Aorta (tissue), 5 donors: ENCODE data around the gene CPE. TPM values are rescaled to one million over a fixed set of nuclear protein-coding genes. Genes with fewer than 3 reads are reported as not detected.

ENCODE experiments used
- ATAC-seq: fragments of 200-7000 bp; cut with Tn5 transposase; one replicate; pipeline ENCODE4 v1.9.1; 2022; ENCODE audit warnings: moderate library complexity; ENCODE audit not compliant: low FRiP score
- DNase-seq, 2 donors: peaks; one replicate each; pipeline ENCODE4 v3.0.0-alpha.2; 2020
- H3K27ac ChIP-seq, 2 donors: one replicate each; pipeline ENCODE4 v1.5.1; 2013; ENCODE audit warnings: low read length in 2 of 2, mild to moderate bottlenecking in 2 of 2, moderate library complexity in 2 of 2, control low read depth in 1 of 2, inconsistent platforms in 1 of 2, low read depth in 1 of 2
- H3K27me3 ChIP-seq, 2 donors: one replicate each; pipeline ENCODE4 v1.6.1; 2013; ENCODE audit warnings: control low read depth in 1 of 2, low read length in 1 of 2, mild to moderate bottlenecking in 1 of 2, moderate library complexity in 1 of 2; ENCODE audit not compliant: insufficient read depth in 2 of 2, control insufficient read depth in 1 of 2
- H3K36me3 ChIP-seq, 2 donors: one replicate each; pipeline ENCODE4 v1.6.1; 2013; ENCODE audit warnings: control low read depth in 1 of 2, low read length in 1 of 2, mild to moderate bottlenecking in 1 of 2; ENCODE audit not compliant: insufficient read depth in 2 of 2, control insufficient read depth in 1 of 2
- H3K4me1 ChIP-seq, 2 donors: one replicate each; pipeline ENCODE4 v1.6.1; 2013; ENCODE audit warnings: low read length in 2 of 2, control low read depth in 1 of 2, mild to moderate bottlenecking in 1 of 2, moderate library complexity in 1 of 2; ENCODE audit not compliant: insufficient read depth in 2 of 2, control insufficient read depth in 1 of 2
- H3K4me3 ChIP-seq, 2 donors: one replicate each; pipeline ENCODE4 v1.5.1; 2013; ENCODE audit warnings: low read length in 2 of 2, control low read depth in 1 of 2, mild to moderate bottlenecking in 1 of 2
- H3K9me3 ChIP-seq: one replicate; pipeline ENCODE4 v1.6.1; 2013; ENCODE audit warnings: mild to moderate bottlenecking, low read length; ENCODE audit not compliant: control insufficient read depth
- WGBS, 2 donors: extraction: QIAGEN DNeasy Blood & Tissue Kit; methylation state at CpG; one replicate each; pipeline ENCODE4 v1.1.7; 2013; 5-methylcytosine and 5-hydroxymethylcytosine counted together
- intact Hi-C, 2 donors: fragments of 100-400 bp; cut with DNase I; formaldehyde crosslinking; loops; one replicate each; pipeline versions ENCODE4 v1.14.2 to v1.15.0; 2022
- polyA plus RNA-seq, 2 donors: library from polyadenylated mRNA; stranded (reverse); fragments of 200-250 nt; gene quantifications; one replicate each; pipeline ENCODE4 v1.2.3, GENCODE V29; 2013
- total RNA-seq, 2 donors: library from RNA; stranded (reverse); fragmentation: NEBNext Ultra II Directional; extraction: Animal tissue kit (Norgen Biotek cat#: 25700); gene quantifications; one replicate each; pipeline ENCODE4 v1.2.1, GENCODE V29; 2021
- donor health status: healthy with polysubstance abuse.
- donor health status: Bipolar disorder and iron deficiency.
- donor health status: DM: no; HTN: no; CAD: no.
- donor health status: DM: no; HTN: no; CAD: no.
- donor health status: DM: yes; HTN: yes; CAD: no.

CPE gene
- total and polyA plus RNA-seq, 4 donors: 256 to 443 (median 352) TPM

DNA sequence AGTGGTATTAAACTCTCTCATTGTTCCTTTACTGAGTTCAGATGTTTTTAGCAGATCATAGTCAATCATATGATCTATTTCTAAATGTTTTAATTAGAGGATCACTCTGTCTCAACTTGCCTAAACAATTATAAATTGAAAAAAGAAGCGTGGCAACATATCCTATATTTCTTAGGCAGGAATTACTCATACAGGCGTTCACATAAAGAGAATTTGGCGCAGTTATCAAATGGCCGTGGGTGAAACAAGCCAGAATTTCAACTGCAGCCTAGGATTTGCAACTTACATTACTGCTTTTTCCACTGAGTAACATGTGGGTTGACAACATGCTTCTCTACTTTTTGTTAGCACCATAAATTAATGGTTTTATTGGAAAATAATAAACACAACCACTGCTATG lies 141.3 kb downstream of the CPE start:
- Histone ChIP-seq H3K4me1 (no peaks in the 10 kb centered on the region), H3K9me3 (no peaks in the 10 kb centered on the region), H3K4me3 (no peak overlapping the region), H3K36me3 (no peaks in the 10 kb centered on the region), H3K27ac (no peak overlapping the region), H3K27me3 (no peaks in the 10 kb centered on the region)
- DNase-seq: no peak
- ATAC-seq: no peak
- intact Hi-C loops: no loop called here
- WGBS, 2 donors: 72 to 74% methylated on average over 4 of the region's 4 CpGs

DNA sequence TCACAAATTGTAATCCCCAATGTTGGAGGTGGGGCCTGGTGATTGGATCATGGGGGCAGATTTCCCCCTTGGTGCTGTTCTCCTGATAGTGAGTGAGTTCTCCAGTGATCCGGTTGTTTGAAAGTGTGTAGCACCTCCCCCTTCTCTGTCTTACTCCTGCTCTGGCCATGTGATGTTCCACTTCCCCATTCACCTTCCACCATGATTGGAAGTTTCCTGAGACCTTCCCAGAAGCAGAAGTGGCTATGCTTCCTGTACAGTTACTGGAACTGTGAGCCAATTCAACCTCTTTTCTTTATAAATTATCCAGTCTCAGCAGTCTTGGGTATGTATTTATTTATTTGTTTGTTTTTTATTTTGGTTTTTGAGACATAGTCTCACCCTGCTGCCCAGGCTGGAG lies 143.2 kb downstream of the CPE start:
- H3K4me1 ChIP-seq: no peaks in the 10 kb centered on the region
- intact Hi-C loops: no loop called here
- 90 to 93% methylated on average over 1 of the region's 1 CpG for WGBS, 2 donors

DNA sequence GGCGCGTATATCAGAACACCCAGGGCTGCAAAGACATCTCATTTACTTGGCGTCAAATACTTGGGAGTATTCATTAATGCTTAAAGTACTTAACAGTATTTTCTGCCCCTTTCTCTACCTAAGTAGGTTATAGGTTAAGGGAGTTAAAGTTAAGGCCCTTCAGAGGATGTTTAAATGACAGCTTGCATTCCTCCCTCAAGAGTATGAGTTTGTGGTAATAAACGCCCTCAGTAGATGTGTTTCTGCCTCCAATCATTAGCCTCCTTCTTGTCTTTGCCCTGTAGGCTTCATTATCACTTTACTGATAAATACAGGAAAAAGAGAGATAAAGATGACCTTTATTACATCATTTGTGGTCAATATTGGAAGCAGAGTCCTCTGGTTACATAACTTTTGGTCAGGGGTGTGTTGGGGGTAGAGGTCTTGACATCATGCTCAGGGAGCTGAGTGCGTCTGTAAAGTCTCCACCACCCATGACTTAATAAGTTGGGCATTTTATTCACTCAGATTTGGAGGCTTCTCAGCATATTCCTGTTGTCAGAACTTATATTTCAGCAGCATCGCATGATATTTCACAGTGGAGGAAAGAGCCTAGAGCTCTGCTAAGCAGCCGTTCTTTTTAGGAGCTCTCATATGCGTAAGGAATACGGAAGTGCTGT lies 145.9 kb downstream of the CPE start:
- no peaks in the 10 kb centered on the region for H3K36me3 ChIP-seq
- intact Hi-C loops: no loop called here
- H3K27me3 ChIP-seq: no peaks in the 10 kb centered on the region
- H3K4me1 ChIP-seq: no peaks in the 10 kb centered on the region
- H3K9me3 ChIP-seq: no peaks in the 10 kb centered on the region
- no peak for DNase-seq
- ATAC-seq: no peak
- 89% methylated on average over 9 of the region's 9 CpGs for WGBS, 2 donors
- no peak overlapping the region for H3K27ac ChIP-seq
- no peak overlapping the region for H3K4me3 ChIP-seq

More for the DNA sequence above, 143.2 kb downstream of the CPE start:
- no peak for DNase-seq
- H3K9me3 ChIP-seq: no peaks in the 10 kb centered on the region
- H3K4me3 ChIP-seq: no peak overlapping the region
- no peak for ATAC-seq
- H3K36me3 ChIP-seq: no peaks in the 10 kb centered on the region
- H3K27ac ChIP-seq: no peak overlapping the region
- H3K27me3 ChIP-seq: no peaks in the 10 kb centered on the region

DNA sequence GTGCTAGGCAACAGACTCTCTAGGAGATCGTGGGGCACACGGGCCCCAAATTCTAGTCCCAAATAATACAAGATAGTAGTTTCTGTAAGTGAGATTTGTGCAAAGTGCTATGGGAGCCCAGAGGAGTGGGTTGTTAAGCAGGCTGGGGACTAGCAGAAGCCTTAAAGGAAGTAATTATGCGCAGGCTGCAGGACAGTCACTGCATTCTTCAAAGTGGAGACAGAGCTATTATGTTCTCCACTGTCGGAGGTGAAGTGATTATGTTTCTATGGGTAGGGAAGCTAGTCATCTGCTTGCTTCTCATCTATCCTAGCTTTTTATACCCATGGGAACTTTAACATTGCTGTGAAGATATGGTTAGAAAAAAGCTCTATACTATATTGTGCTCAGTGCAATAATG lies 154.2 kb downstream of the CPE start:
- 80 to 85% methylated on average over 4 of the region's 4 CpGs for WGBS, 2 donors
- no peaks in the 10 kb centered on the region for H3K4me1 ChIP-seq
- no peak overlapping the region for H3K4me3 ChIP-seq
- ATAC-seq (no peak), DNase-seq (no peak)
- no peaks in the 10 kb centered on the region for H3K9me3 ChIP-seq
- intact Hi-C loops: no loop called here
- H3K27me3 ChIP-seq: no peaks in the 10 kb centered on the region
- H3K36me3 ChIP-seq: no peaks in the 10 kb centered on the region
- H3K27ac ChIP-seq: no peak overlapping the region

DNA sequence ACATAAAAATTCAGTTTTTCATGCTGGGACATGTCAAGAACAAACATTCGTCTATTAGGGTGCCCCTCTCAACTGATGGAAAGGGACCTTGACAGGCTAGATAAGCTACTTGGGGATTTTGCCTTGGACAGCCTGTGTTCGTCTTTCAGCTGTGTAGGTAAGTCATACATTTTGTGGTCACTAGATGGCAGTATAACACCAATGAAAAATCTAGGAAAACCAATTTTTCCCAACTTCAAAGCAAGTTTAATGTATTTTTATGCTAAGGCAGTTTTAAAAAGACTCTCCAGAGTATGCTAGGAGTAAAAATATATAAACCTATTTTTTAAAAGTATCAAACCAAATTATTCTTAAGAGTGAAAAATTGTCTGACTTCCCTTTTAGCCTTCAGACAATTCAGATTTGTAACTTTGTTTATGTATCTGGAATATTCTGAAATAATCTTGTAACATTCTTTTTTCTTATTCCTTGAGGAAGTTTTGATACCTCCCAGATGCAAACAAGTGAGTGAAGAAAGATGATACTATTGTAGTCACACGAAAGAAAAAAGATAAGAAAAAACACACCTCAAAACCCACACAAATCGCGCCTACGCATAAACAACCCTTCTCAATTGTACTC lies 158.3 kb downstream of the CPE start:
- Histone ChIP-seq H3K4me3 (no peak overlapping the region), H3K27ac (no peak overlapping the region), H3K4me1 (no peaks in the 10 kb centered on the region), H3K36me3 (no peaks in the 10 kb centered on the region), H3K9me3 (no peaks in the 10 kb centered on the region), H3K27me3 (peaks cover 0 to 2% of the 10 kb centered on the region in 2 donors)
- DNase-seq (no peak), ATAC-seq (peak; percentile 72)
- intact Hi-C loops: loop anchor here in 1 of 2 donors (5.0 kb wide), 1 partner anchor 555 kb away; no protein-coding TSS in a partner anchor
- WGBS, 2 donors: 62 to 63% methylated on average over 6 of the region's 6 CpGs

DNA sequence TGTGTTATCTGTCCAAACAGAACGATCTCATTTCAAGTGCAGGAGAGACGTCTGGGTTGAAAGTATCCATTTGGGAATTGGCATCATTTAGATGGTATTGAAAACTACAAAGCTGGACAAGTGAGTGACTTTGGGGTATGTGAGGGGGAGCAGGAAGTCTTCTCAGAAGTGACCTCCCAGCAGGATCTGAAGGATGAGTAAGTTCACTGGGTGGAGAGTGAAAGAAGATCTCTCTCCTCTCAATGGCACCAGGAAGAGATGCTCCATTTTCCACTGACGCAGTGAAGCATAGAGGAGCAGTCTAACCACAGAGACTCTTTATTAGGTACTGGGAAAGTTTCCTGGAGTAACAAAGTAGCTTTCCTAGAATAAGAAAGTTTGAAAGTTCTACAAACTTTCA lies 161.0 kb downstream of the CPE start:
- 58 to 62% methylated on average over 3 of the region's 3 CpGs for WGBS, 2 donors
- H3K27ac ChIP-seq: no peak overlapping the region
- H3K4me1 ChIP-seq: no peaks in the 10 kb centered on the region
- intact Hi-C loops: loop anchor here (2.0 to 5.0 kb wide), 2 partner anchors 552 to 555 kb away; no protein-coding TSS in a partner anchor
- H3K27me3 ChIP-seq: peaks cover 0 to 2% of the 10 kb centered on the region in 2 donors
- H3K4me3 ChIP-seq: no peak overlapping the region
- no peaks in the 10 kb centered on the region for H3K36me3 ChIP-seq
- DNase-seq (no peak), ATAC-seq (no peak)
- no peaks in the 10 kb centered on the region for H3K9me3 ChIP-seq

DNA sequence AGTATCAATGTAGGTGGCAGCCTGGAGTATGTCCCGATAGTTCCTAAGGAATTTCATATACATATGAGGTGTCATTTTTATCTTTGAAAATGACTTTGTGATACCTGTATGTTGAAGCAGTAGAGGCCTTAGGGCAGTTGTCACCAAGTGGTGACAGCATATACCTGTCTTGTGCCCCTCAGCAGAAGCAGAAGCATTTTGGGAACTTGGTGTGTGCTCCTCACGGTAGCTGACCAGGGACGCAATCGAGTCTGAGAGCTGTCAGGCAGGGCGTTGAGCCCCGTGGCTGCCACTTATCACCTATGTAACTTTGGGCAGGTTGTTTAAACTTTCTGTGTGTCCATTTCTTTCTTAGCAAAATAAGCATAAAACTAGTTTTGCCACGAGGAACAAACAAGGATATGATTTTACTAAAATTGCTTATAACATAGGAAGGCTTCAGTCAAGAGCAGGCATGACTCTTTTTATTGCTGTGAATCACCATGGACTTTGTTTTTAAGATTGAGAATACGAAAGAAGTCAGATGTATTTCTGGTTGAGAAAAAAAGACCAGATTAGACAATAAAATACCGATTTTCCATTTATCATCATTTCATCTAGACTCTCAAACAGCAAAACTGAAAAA lies 161.5 kb downstream of the CPE start:
- WGBS, 2 donors: 87 to 88% methylated on average over 9 of the region's 9 CpGs
- DNase-seq (no peak), ATAC-seq (no peak)
- Histone ChIP-seq H3K9me3 (no peaks in the 10 kb centered on the region), H3K4me1 (no peaks in the 10 kb centered on the region), H3K36me3 (no peaks in the 10 kb centered on the region), H3K4me3 (no peak overlapping the region), H3K27me3 (peaks cover 0 to 2% of the 10 kb centered on the region in 2 donors), H3K27ac (no peak overlapping the region)
- intact Hi-C loops: no loop called here

DNA sequence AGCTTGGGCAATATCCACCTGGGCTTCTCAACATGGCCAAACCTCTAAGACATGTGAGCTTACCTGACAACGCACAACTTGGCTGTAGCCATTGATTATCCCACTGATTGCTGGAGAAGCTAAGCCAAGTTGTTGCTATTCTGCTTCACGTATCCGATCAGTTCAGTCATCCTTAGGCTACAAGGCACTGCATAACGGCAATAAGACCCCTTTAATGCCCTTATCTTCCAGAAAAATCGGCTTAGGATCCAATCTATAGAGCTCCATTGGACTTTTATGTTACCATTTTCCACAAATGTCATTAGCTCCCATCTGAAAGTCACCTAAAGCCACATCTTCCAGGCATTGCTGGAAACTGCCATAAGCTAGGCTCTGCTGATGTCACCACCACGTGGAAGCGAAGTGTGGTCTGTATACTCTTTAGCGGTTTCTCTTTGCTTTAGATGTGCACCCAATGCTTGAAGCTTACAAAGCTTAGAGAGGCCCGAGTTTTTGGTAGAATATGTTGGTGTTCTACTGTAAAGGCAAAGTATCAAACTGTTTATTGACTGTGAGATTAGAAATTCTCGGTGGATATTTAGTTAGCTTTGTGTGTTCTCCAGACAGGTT lies 163.1 kb downstream of the CPE start:
- whole genome bisulfite sequencing, 2 donors: 92 to 93% methylated on average over 10 of the region's 10 CpGs

More for the DNA sequence above, 163.1 kb downstream of the CPE start:
- DNase-seq (no peak), ATAC-seq (no peak)
- intact Hi-C loops: no loop called here
- H3K4me1 ChIP-seq: no peaks in the 10 kb centered on the region
- no peak overlapping the region for H3K27ac ChIP-seq
- no peak overlapping the region for H3K4me3 ChIP-seq
- H3K27me3 ChIP-seq: peaks cover 0 to 2% of the 10 kb centered on the region in 2 donors
- no peaks in the 10 kb centered on the region for H3K36me3 ChIP-seq
- H3K9me3 ChIP-seq: no peaks in the 10 kb centered on the region
